Measurements from ENCODE around the gene SYF2. TPM values are rescaled to one million over a fixed set of nuclear protein-coding genes. Genes with fewer than 3 reads are reported as not detected.

Gene SYF2
- total RNA-seq, 1 experiment from 2014 or later, result 29.8 TPM

DNA sequence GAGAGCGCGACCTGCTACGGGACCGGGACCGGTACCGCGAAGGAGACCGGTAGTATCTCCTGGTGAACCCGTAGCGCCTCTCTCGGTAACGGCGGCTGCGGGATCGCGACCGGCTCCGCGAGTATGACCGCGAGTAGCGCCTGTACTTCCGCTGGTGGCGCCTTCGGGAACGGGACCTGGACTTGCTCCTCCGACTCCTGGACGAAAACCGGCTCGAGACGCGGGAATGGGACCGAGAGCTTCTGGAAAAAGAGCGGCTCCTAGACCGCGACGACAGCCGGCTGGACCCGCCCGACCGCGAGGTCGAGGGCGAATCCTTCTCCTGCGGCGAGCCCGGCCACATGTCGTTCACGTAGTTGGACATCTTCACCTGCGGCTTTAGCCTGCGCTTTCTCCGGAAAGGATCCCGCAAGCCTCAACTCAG lies 14.3 kb upstream of the SYF2 start:
- peaks cover 50% of the 10 kb centered on the region for H3K79me2 ChIP-seq (ENCODE audit: low read length)
- intact Hi-C loops (cut with micrococcal nuclease), result loop anchor here (5.0 kb wide), 1 partner anchor 91 kb away; the partner anchor contains the start of gene TMEM50A

DNA sequence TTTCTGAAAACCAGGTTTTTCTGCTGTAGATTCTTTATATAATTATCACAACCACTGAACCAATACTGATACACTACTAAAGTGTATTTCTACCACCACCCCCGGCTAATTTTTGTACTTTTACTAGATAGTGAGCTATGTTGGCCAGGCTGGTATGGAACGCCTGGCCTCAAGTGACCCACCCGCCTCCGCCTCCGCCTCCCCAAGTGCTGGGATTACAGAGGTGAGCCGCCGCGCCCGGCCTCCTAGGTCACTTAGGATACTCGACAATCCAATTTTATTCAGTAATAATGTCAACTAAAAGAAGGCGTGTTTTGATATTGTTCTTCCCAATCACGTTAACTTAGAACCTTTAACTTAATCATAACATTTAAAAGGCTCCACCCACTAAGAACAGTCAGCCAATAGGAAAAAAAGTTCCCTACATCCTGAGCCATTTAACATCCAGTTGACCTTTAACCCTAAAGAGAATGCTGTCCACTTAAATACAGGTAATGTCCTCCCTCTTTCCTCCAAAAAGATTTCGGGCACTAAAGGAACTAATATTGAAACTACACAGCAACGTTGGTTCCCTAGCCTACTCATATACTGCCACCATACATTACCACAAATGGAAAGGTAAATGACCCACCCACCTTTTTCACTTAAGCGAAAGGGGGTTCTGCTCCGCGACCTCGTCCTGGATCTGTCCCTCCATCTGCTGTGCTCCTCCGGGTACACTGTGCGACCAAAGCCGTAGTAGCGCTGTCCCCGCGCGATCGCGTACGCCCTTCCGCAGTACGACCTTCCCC lies 13.7 kb upstream of the SYF2 start:
- TF ChIP-seq, protein P1, sequence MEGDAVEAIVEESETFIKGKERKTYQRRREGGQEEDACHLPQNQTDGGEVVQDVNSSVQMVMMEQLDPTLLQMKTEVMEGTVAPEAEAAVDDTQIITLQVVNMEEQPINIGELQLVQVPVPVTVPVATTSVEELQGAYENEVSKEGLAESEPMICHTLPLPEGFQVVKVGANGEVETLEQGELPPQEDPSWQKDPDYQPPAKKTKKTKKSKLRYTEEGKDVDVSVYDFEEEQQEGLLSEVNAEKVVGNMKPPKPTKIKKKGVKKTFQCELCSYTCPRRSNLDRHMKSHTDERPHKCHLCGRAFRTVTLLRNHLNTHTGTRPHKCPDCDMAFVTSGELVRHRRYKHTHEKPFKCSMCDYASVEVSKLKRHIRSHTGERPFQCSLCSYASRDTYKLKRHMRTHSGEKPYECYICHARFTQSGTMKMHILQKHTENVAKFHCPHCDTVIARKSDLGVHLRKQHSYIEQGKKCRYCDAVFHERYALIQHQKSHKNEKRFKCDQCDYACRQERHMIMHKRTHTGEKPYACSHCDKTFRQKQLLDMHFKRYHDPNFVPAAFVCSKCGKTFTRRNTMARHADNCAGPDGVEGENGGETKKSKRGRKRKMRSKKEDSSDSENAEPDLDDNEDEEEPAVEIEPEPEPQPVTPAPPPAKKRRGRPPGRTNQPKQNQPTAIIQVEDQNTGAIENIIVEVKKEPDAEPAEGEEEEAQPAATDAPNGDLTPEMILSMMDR (conservative IDR thresholded peaks at IDR 0.05; ENCODE audit: low read depth, low read length), result no peak
- TF ChIP-seq EZH2phosphoT487 (IDR thresholded peaks at IDR 0.05; ENCODE audit: borderline replicate concordance, low read length), result no peak
- DNase-seq, result peak; percentile 44
- no peaks in the 10 kb centered on the region for H3K27me3 ChIP-seq (ENCODE audit: low read length)
- H2AFZ ChIP-seq (ENCODE audit: low read length), result no peak overlapping the region
- 0 out of 2 replicates have a peak overlapping the region, but pooled peaks have one; percentile 76 for H3K27ac ChIP-seq (ENCODE audit: low read length)
- BruUV-seq (replicated peaks), result no TSS peak
- H3K9me2 ChIP-seq (replicated peaks; ENCODE audit: low read length), result no peaks in the 10 kb centered on the region
- peaks cover 44% of the 10 kb centered on the region for H3K36me3 ChIP-seq (ENCODE audit: low read depth, low read length)
- peaks cover 50% of the 10 kb centered on the region for H3K79me2 ChIP-seq (ENCODE audit: low read length)
- peak overlapping the region; percentile 99 for H3K4me3 ChIP-seq (ENCODE audit: low read length)
- POLR2A ChIA-PET (ENCODE audit: unreplicated experiment), result no interaction called here
- H3K9ac ChIP-seq (ENCODE audit: low read length), result peak overlapping the region; percentile 92
- intact Hi-C loops (cut with micrococcal nuclease), result loop anchor here (5.0 kb wide), 1 partner anchor 91 kb away; the partner anchor contains the start of gene TMEM50A
- H3K9me3 ChIP-seq (ENCODE audit: low read length), result no peaks in the 10 kb centered on the region
- CTCF ChIA-PET, result no interaction called here
- H4K20me1 ChIP-seq (ENCODE audit: low read length), result peaks cover 38% of the 10 kb centered on the region
- H3K4me1 ChIP-seq (ENCODE audit: insufficient read depth, low read length), result peaks cover 21% of the 10 kb centered on the region
- H3K4me2 ChIP-seq (ENCODE audit: low read length), result peak overlapping the region; percentile 82
- no peaks in the 10 kb centered on the region for H3F3A ChIP-seq (ENCODE audit: low read length, unreplicated experiment)
- ATAC-seq, result no peak

More for the DNA sequence above, 14.3 kb upstream of the SYF2 start:
- Histone ChIP-seq H3K9ac (ENCODE audit: low read length) (peak overlapping the region; percentile 92), H3K27me3 (ENCODE audit: low read length) (no peaks in the 10 kb centered on the region), H4K20me1 (ENCODE audit: low read length) (peaks cover 38% of the 10 kb centered on the region), H3K4me1 (ENCODE audit: insufficient read depth, low read length) (peaks cover 21% of the 10 kb centered on the region), H2AFZ (ENCODE audit: low read length) (no peak overlapping the region; the same call in 1 of the 2 replicates), H3K27ac (ENCODE audit: low read length) (peak overlapping the region; percentile 76), H3K9me2 (replicated peaks; ENCODE audit: low read length) (no peaks in the 10 kb centered on the region), H3K9me3 (ENCODE audit: low read length) (no peaks in the 10 kb centered on the region), H3K4me2 (ENCODE audit: low read length) (peak overlapping the region; percentile 82), H3K36me3 (ENCODE audit: low read depth, low read length) (peaks cover 44% of the 10 kb centered on the region), H3F3A (ENCODE audit: low read length, unreplicated experiment) (no peaks in the 10 kb centered on the region), H3K4me3 (ENCODE audit: low read length) (peak overlapping the region; percentile 99)
- no TSS peak for BruUV-seq (replicated peaks)
- POLR2A ChIA-PET (ENCODE audit: unreplicated experiment), result no interaction called here
- no peak for ATAC-seq
- CTCF ChIA-PET, result no interaction called here
- TF ChIP-seq EZH2 (IDR thresholded peaks at IDR 0.05; ENCODE audit: low read length, unreplicated experiment) (no peak), EZH2phosphoT487 (IDR thresholded peaks at IDR 0.05; ENCODE audit: borderline replicate concordance, low read length) (no peak)
- TF ChIP-seq, protein P1 (conservative IDR thresholded peaks at IDR 0.05; ENCODE audit: low read depth, low read length), result no peak
- no peak for DNase-seq

DNA sequence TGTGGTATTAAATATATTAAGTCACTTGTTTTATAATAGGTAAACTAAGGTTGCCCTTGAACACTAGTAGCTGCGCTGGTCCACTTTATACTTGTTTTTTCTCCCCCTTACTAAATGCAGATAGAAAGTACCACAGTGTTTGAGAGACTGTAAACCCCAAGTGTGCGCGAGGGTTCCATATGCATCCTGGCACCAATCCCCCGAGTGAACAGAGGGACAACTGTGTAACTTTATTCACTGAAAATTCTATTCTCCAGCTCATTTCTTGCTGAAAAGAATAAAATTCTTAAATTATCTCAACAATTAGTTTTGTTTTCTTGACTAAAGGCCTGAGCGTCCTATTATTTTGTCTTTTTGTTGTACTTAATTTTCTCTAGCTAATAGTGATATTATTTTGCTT lies 13.1 kb upstream of the SYF2 start:
- BruUV-seq (replicated peaks), result no TSS peak
- H3K79me2 ChIP-seq (ENCODE audit: low read length), result peaks cover 50% of the 10 kb centered on the region
- peaks cover 26% of the 10 kb centered on the region for H3K4me1 ChIP-seq (ENCODE audit: insufficient read depth, low read length)
- peaks cover 4% of the 10 kb centered on the region for H3F3A ChIP-seq (ENCODE audit: low read length, unreplicated experiment)
- ATAC-seq (no peak), DNase-seq (no peak)
- CTCF ChIA-PET, result no interaction called here
- TF ChIP-seq EZH2 (IDR thresholded peaks at IDR 0.05; ENCODE audit: low read length, unreplicated experiment) (no peak), EZH2phosphoT487 (IDR thresholded peaks at IDR 0.05; ENCODE audit: borderline replicate concordance, low read length) (no peak)
- TF ChIP-seq, protein P1 (conservative IDR thresholded peaks at IDR 0.05; ENCODE audit: low read depth, low read length), result no peak
- no peaks in the 10 kb centered on the region for H3K27me3 ChIP-seq (ENCODE audit: low read length)
- peak overlapping the region; percentile 82 for H3K4me2 ChIP-seq (ENCODE audit: low read length)
- H3K27ac ChIP-seq (ENCODE audit: low read length), result no peak overlapping the region
- H3K9me2 ChIP-seq (replicated peaks; ENCODE audit: low read length), result no peaks in the 10 kb centered on the region
- intact Hi-C loops (cut with micrococcal nuclease), result loop anchor here (5.0 kb wide), 1 partner anchor 92 kb away; the partner anchor contains the start of gene TMEM50A
- no peak overlapping the region; the same call in 1 of the 2 replicates for H3K9ac ChIP-seq (ENCODE audit: low read length)
- POLR2A ChIA-PET (ENCODE audit: unreplicated experiment), result no interaction called here
- no peak overlapping the region for H2AFZ ChIP-seq (ENCODE audit: low read length)
- H4K20me1 ChIP-seq (ENCODE audit: low read length), result peaks cover 38% of the 10 kb centered on the region
- peaks cover 44% of the 10 kb centered on the region for H3K36me3 ChIP-seq (ENCODE audit: low read depth, low read length)
- peak overlapping the region; percentile 99 for H3K4me3 ChIP-seq (ENCODE audit: low read length)
- no peaks in the 10 kb centered on the region for H3K9me3 ChIP-seq (ENCODE audit: low read length)
